Urinary bladder (tissue), 4 donors: ENCODE measurements around the gene TMEM14C. TPM values are rescaled to one million over a fixed set of nuclear protein-coding genes. Genes with fewer than 3 reads are reported as not detected.

Source experiments
- DNase-seq: peaks from one replicate; pipeline ENCODE4 v3.0.0-alpha.2; 2015; ENCODE audit errors: extremely low spot score
- H3K27ac ChIP-seq: one replicate; pipeline ENCODE4 v1.5.1; 2013; ENCODE audit warnings: low read depth, mild to moderate bottlenecking, moderate library complexity
- H3K36me3 ChIP-seq: one replicate; pipeline ENCODE4 v1.6.1; 2013; ENCODE audit warnings: mild to moderate bottlenecking, moderate library complexity; ENCODE audit not compliant: insufficient read depth
- H3K4me1 ChIP-seq: one replicate; pipeline ENCODE4 v1.6.1; 2013; ENCODE audit warnings: mild to moderate bottlenecking, moderate library complexity; ENCODE audit not compliant: insufficient read depth
- H3K4me3 ChIP-seq: one replicate; pipeline ENCODE4 v1.5.1; 2013; ENCODE audit warnings: low read depth, low read length
- WGBS: extraction: QIAGEN DNeasy Blood & Tissue Kit; methylation state at CpG from one replicate; pipeline ENCODE4 v1.1.7; 2013; 5-methylcytosine and 5-hydroxymethylcytosine counted together
- polyA plus RNA-seq: library from polyadenylated mRNA; stranded (reverse); fragments of 200-250 nt; gene quantifications from one replicate; pipeline ENCODE4 v1.2.3, GENCODE V29; 2013
- small RNA-seq: library from RNA; depleted of rRNA; stranded (forward); fragments of <200 nt; gene quantifications from one replicate; pipeline ENCODE3, GENCODE V24; 2014
- total RNA-seq: library from RNA; depleted of rRNA; stranded (reverse); fragments of >200 nt; gene quantifications from one replicate; pipeline ENCODE4 v1.2.3, GENCODE V29; 2014
- donor health status: healthy with polysubstance abuse.
- donor health status: healthy.

TMEM14C gene
- total and polyA plus RNA-seq, 2 donors: 90.4 to 147 TPM

GRCh38 chr6:10759312-10759839 is 36.5 kb downstream of the TMEM14C start:
- Histone ChIP-seq H3K4me3 (no peak overlapping the region), H3K36me3 (peaks cover 2% of the 10 kb centered on the region), H3K27ac (no peak overlapping the region), H3K4me1 (no peaks in the 10 kb centered on the region)
- no peak for DNase-seq
- WGBS: 50% methylated on average over 3 of the region's 3 CpGs

GRCh38 chr6:10759884-10760329 is 37.0 kb downstream of the TMEM14C start:
- WGBS: 71% methylated on average over 6 of the region's 6 CpGs
- Histone ChIP-seq H3K27ac (no peak overlapping the region), H3K4me3 (no peak overlapping the region), H3K36me3 (peaks cover 2% of the 10 kb centered on the region), H3K4me1 (no peaks in the 10 kb centered on the region)
- no peak for DNase-seq

GRCh38 chr6:10763006-10763405 is 40.1 kb downstream of the TMEM14C start:
- no peak for DNase-seq
- Histone ChIP-seq H3K36me3 (no peaks in the 10 kb centered on the region), H3K4me3 (no peak overlapping the region), H3K4me1 (no peaks in the 10 kb centered on the region), H3K27ac (no peak overlapping the region)
- 80% methylated on average over 2 of the region's 2 CpGs for WGBS

- H3K4me1 ChIP-seq: no peaks in the 10 kb centered on the region
- 91% methylated on average over 3 of the region's 3 CpGs for WGBS
- no peak overlapping the region for H3K4me3 ChIP-seq
- no peak for DNase-seq
- no peaks in the 10 kb centered on the region for H3K36me3 ChIP-seq
- H3K27ac ChIP-seq: no peak overlapping the region
Observed at GRCh38 chr6:10769419-10769818, 46.5 kb downstream of the TMEM14C start.

- Histone ChIP-seq H3K4me1 (no peaks in the 10 kb centered on the region), H3K27ac (no peak overlapping the region), H3K4me3 (no peak overlapping the region), H3K36me3 (no peaks in the 10 kb centered on the region)
- no peak for DNase-seq
- 68% methylated on average over 12 of the region's 12 CpGs for WGBS
Observed at GRCh38 chr6:10771371-10771894, 48.6 kb downstream of the TMEM14C start.

DNA sequence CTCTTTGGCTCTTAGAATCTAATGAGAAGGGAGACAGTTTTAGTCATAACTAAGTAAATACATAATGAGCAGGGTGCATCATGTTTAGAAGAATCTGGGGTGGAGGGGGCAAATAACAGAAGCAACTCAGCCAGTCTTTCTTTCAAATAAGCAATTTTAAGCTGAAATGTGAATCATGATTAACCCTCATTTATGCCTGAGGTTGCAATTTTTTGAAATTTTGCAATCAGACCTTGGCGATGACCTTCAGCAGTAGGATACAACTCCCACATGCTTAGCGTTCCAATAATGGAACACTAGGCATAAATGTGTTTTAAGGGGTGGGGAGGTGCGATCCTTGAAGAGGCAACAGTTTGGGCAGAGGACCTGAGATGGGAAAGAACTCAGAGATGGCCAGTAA is 55.4 kb downstream of the TMEM14C start:
- H3K4me1 ChIP-seq: no peaks in the 10 kb centered on the region
- 99% methylated on average over 3 of the region's 3 CpGs for WGBS
- no peak for DNase-seq
- no peaks in the 10 kb centered on the region for H3K36me3 ChIP-seq
- no peak overlapping the region for H3K4me3 ChIP-seq
- no peak overlapping the region for H3K27ac ChIP-seq

DNA sequence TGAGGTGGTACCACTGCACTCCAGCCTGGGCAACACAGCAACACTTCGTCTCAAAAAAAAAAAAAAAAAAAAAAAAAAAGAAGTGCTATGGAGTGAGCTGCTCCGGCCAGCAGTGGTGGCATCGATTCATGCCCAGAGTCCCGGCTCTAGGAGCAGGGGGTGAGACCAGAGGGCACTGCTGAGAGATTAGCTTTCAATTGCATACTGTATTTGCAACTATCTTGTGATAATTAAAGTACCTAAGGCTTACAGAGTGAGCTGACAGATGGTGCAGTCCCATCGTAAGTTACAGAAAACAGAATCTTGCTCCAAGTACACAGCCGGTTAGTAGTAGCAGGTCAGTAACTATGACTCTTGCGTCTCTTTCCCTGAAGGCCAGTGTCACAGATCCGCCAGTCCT is 56.2 kb downstream of the TMEM14C start:
- DNase-seq: no peak
- 93% methylated on average over 8 of the region's 8 CpGs for WGBS
- no peak overlapping the region for H3K27ac ChIP-seq
- H3K36me3 ChIP-seq: no peaks in the 10 kb centered on the region
- no peaks in the 10 kb centered on the region for H3K4me1 ChIP-seq
- H3K4me3 ChIP-seq: no peak overlapping the region

Small RNA genes within 50 kb of the gene (small RNA-seq; reads per million reads assigned to genes)
- gene RF00019 (not detected), gene RNA5SP203 (not detected)

Other genes starting within 250 kb of the TMEM14C start
- gene GCNT2, start 201.7 kb upstream of the TMEM14C start, total RNA-seq: 15.0 TPM
- gene GCNT2, start 201.7 kb upstream of the TMEM14C start, polyA plus RNA-seq: 1.5 TPM
- not detected for gene C6orf52, start 28.5 kb upstream of the TMEM14C start, total RNA-seq
- gene C6orf52, start 28.5 kb upstream of the TMEM14C start, polyA plus RNA-seq: 0.57 TPM
- gene PAK1IP1, start 28.1 kb upstream of the TMEM14C start, total RNA-seq: 16.8 TPM
- gene PAK1IP1, start 28.1 kb upstream of the TMEM14C start, polyA plus RNA-seq: 11.7 TPM
- 78.7 TPM for gene TMEM14B, start 24.7 kb downstream of the TMEM14C start, total RNA-seq
- 51.5 TPM for gene TMEM14B, start 24.7 kb downstream of the TMEM14C start, polyA plus RNA-seq
- gene MAK, start 115.5 kb downstream of the TMEM14C start, total RNA-seq: 0.05 TPM
- 0.06 TPM for gene MAK, start 115.5 kb downstream of the TMEM14C start, polyA plus RNA-seq
- not detected for gene GCM2, start 159.0 kb downstream of the TMEM14C start, total RNA-seq
- not detected for gene GCM2, start 159.0 kb downstream of the TMEM14C start, polyA plus RNA-seq
- 8.2 TPM for gene SYCP2L, start 164.0 kb downstream of the TMEM14C start, total RNA-seq
- 0.15 TPM for gene SYCP2L, start 164.0 kb downstream of the TMEM14C start, polyA plus RNA-seq